Amygdala (tissue), 56 donors: Measurements from ENCODE around the gene MIAT.

Experiments
- DNase-seq, 56 donors: peaks; one replicate each; lab custom pipeline; 2025; lab: John Stamatoyannopoulos, UW

The MIAT gene

DNA sequence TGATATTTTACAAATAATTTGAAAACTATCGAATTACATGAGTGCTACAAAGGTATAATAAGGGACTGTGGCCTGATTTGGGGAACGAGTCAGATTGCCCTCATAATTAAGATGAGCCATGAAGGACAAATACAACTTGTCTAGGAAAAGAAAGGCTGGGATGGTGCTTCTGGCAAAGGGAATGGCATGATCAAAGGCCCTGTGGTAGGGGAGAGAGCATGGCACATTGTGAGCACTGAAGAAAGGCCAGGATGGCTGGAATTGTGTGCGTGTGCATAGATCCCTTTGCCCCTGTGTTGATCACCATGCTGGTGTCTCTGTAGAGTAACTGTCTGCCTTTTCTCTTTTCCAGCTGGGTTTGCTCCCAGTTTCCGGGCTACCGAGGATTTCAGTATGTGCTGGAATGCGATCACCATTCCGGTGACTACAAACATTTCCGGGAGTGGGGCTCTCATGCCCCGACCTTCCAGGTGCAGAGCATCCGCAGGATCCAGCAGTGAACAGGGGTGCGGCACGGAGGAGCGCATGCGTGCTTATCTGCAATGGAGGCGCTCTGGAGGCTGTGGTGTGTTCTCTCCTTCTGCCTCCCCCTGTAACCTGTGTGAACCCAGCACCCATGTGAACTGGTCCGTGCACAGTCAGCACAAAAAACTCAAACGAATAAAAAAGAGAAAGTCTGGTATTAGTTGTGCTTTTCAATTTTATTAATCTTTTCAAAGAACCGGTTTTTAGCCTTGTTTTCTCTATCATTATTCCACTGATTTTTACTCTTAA, 27.2 kb upstream of the MIAT start:
- DNase-seq: no peak

DNA sequence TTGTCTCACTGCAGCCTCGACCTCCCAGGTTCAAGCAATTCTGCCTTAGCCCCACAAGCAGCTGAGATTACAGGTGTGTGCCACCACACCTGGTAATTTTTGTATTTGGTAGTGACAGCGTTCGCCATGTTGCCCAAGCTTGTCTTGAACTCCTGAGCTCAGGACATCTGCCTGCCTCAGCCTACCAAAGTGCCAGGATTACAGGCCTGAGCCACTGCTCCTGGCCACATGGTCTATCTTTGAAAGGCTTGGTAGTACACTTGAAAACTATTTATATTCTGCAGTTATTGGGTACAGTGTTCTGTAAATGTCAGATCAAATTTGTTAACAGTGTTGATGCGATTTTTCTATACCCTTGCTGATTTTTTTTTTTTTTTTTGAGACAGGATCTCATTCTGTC, 26.1 kb upstream of the MIAT start:
- DNase-seq: no peak

GRCh38 chr22:26632422-26633155, 24.8 kb upstream of the MIAT start:
- DNase-seq: no peak

GRCh38 chr22:26634189-26634588, 23.2 kb upstream of the MIAT start:
- no peak for DNase-seq

- DNase-seq: no peak
Measured at GRCh38 chr22:26635117-26635516, 22.3 kb upstream of the MIAT start.

DNA sequence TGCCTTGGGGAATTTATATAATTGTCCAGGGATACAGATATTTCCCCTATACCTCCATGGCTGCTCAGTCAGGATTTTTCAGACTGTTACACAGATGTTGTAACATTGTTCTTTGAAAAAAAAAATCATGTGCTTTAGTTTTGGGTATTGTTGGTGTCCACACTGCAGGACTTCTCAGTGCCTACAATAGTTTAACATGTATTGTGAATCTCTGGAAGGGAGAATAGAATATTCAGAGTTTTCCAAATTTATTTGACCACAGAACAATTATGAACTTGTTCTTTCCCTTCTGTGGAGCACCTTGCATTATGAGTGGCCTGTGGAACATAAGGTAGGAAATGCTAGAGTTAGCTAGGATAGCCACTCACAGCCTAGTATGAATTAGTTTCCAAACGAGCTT, 21.1 kb upstream of the MIAT start:
- no peak for DNase-seq

DNA sequence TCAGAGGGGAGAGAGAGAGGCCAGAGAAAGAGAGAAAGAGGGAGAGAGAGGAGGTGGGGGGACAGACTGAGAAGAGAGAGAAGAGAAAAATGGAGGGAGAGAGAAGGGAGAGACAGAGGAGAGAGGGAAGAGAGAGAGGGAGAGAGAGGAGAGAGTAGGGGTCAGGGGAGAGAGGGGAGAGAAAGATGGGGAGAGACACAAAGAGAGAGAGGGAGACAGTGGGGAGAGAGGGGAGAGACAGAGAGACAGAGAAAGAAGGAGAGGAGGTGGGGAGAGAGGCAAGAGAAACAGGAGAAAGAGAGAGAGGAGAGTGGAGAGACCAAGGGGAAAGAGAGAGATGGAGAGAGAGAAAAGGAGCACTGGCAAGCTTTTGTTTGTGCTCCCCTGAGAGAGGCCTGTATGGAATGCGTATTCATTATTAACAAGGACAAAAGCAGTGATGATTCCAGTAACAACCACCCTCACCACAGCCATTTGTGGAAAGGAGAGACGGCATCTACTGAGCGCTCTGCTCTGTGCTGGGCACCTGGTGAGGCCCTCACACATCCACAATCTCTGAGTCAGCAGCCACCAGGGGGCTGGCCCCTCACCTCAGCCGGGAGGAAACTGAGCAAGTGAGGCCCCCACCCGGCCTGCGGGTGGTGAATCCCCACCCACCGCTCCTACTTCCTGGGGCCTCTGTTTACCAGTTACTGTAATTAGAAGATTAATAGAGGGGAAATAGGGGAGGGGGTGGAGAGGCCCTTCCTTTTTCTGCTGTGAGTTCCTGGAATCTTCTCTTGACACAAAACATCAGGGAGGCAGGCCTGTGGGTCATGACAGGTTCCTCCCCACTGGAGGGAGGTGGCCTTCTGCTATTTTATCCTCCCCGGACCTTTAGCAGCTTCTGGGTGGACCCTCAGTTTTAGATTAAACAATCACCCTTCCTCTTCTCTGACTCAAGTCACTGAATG, 14.6 kb upstream of the MIAT start:
- no peak for DNase-seq

DNA sequence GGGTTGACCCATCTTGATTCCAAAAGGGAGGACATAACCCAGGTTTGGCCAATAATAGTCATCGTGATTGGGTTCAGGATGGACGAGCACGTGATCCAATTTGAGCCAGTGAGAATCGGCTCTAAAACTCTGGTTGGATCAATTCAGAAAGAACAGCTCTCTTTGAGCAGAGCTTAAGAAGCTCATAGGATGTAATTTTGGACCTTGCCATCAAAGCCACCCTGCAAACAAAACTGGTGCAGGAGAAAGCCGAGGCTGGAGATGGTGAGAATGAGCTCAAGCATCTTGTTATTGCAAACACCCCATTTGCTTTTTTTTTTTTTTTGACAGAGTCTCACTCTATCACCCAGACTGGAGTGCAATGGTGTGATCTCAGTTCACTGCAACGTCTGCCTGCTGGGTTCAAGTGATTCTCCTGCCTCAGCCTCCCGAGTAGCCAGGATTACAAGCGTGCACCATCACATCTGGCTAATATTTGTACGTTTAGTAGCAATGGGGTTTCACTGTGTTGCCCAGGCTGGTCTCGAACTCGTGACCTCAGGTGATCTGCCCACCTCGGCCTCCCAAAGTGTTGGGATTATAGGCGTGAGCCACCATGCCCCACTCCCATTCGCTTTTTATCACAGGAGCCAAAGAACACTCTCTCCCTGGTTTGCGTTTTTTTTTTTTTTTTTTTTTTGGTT, 13.8 kb upstream of the MIAT start:
- DNase-seq: no peak

- DNase-seq: peak in 2 of 56 donors; percentile 9 to 27
Measured at GRCh38 chr22:26646158-26646557, 11.2 kb upstream of the MIAT start.

DNA sequence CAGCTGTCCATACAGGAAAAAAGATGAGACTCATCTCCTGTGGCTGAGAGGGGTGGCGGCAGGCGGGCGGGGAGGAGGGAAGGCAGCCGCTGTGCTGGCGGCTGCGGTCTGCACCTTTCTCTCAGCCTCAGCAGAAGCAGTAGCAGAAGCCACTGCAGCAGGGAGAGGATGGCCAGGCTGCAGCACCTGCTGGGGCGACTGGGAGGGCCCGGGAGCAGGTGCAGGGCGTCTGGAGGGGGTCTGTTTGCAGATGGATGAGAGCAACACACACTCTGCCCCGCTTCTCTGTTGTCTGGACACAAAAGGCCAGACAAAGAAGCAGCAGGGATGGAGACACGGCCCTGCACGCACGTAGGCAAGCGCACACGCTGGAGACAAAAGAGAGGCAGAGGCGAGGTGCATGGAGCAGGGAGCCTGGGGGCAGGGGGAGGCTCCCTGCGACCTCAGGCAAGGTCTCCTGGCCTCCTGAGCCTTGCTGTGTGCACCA, 9.3 kb upstream of the MIAT start:
- DNase-seq: peak in 1 of 56 donors; percentile 9

DNA sequence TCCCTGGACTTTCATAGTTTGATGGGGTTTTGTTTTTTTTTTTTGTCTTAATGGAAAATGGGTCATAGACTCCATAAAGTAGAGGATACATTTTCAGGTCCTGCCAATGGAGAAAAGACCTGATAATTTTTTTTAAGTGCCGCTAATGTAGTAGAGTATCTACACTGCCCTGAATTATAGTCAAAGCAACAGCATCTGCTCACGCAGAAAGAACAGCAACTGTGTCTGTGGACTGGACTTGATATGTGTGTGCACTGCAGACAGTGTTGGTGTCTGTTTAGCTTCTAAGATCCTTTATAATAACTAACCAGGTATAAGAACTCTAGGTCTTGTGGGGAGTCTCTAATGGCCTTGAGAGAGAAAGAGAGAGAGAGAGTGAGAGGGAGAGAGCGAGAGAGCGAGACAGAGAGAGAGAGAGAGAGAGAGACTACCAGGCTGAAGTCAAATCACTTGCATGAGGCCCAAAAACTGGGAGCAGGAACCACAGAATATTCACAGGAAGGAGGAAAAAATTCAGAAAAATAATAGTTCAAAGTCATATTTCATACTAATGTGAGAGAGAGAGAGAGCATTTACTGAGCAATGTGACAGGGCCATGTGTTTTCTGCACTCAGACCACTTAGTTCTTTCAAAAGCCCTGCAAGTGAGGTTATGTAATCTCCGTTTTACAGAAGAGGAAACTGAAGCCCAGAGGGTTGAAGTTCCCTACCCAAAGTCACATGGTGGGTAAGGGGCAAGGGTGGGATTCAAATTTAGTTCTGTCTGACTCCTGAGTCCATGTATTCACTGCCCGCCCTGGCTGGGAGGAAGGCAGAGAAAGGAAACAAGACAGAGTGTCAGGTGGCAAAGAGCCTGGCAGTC, 8.6 kb upstream of the MIAT start:
- DNase-seq: peak in 1 of 56 donors; percentile 23

DNA sequence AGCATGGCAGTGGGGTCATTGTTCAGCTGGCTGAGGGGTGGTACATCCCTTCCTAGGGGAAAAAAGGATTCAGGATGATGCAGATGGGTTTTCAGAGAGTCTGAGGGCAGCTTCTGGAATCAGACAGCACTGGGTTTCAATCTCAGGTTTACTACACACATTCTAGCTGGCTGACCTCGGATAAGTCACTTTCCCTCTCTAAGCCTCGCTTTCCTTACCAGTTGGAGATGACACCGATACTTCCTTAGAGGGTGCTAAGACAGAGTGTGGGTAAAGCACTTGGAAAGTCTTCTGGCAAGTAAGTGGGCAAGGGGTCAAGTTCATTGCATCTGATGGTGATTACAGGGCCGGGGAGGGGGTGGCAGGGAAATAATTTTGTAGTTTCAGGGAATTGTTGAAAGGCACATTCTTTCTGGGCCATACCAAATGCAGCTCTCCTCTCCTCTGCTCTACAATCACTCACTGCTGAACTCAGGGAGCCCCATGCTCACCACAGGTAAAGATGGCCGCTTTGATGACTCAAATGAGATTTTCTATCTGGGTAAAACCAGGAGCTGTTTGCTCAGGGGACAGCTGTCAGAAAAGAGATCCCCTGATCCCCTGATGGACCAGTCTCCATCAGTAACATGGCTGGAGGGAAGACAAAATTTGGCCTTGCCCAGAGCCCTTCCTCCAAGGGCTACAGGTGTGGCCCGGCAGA, 6.5 kb upstream of the MIAT start:
- no peak for DNase-seq

- no peak for DNase-seq
Measured at GRCh38 chr22:26651815-26652214, 5.6 kb upstream of the MIAT start.

DNA sequence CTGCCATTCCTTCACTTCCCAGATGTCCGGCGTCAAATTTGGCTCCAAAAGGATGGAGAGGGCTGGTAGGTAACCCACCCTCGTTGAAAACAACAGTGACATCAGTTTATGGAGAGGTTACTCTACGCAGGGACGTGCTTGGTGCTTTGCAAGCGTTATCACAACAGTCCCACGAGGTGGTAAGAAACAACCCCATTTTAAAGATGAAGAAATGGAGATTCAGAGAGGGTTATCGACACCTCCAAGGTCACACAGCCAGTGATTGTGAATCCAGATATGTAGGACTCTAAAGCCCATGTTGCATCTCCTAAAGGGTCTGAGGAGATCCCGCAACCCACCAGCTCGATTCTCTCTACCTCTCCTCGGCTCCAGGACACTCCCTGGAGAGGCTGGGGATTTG, 773 bp downstream of the MIAT start:
- no peak for DNase-seq

- peak in 38 of 56 donors; percentile 10 to 72 (median 41) for DNase-seq
Measured at GRCh38 chr22:26658671-26659478, 1.5 kb downstream of the MIAT start.

- DNase-seq: no peak
Measured at GRCh38 chr22:26660356-26660755, 3.0 kb downstream of the MIAT start.

GRCh38 chr22:26660961-26661578, 3.7 kb downstream of the MIAT start:
- DNase-seq: peak in 1 of 56 donors; percentile 15
